IMR-90 (cell line): ENCODE results near the gene CNKSR3. TPM values are rescaled to one million over a fixed set of nuclear protein-coding genes. Genes with fewer than 3 reads are reported as not detected.

ENCODE experiments used
- ATAC-seq: fragments of 200-7000 bp; cut with Tn5 transposase; 2 replicates; pipeline ENCODE4 v1.9.1; 2020; ENCODE audit warnings: low read depth, mild to moderate bottlenecking, moderate library complexity
- BruUV-seq: library from RNA; stranded (reverse); fragments of 400-500 nt; replicated peaks from 2 replicates; lab custom pipeline; 2021; lab: Mats Ljungman, UMichigan
- CTCF ChIA-PET: fragments of 300-600 bp; formaldehyde crosslinking; extraction: SDS; loops from one replicate; lab custom pipeline; 2021; ENCODE audit warnings: antibody characterized with exemption; lab: Yijun Ruan, JAX
- POLR2A ChIA-PET: fragments of 300-600 bp; sonication (Branson Sonifier 250); formaldehyde crosslinking; loops from one replicate; lab custom pipeline; 2022; ENCODE audit warnings: antibody characterized with exemption; ENCODE audit not compliant: unreplicated experiment; lab: Charles Lee
- DNase-seq: peaks from one replicate; pipeline ENCODE4 v3.0.0; 2013
- H2AFZ ChIP-seq: replicated peaks from 2 replicates; pipeline ENCODE3; 2013; ENCODE audit warnings: low read length, mild to moderate bottlenecking; ENCODE audit not compliant: poor library complexity
- H2AK5ac ChIP-seq: 2 replicates; pipeline ENCODE4 v1.6.1; 2013; ENCODE audit warnings: low read depth, low read length, inconsistent platforms
- H2AK9ac ChIP-seq: replicated peaks from 2 replicates; pipeline ENCODE3; 2013; ENCODE audit warnings: mild to moderate bottlenecking, low read depth, low read length, moderate library complexity; ENCODE audit not compliant: poor library complexity
- H2BK120ac ChIP-seq: 2 replicates; pipeline ENCODE4 v1.6.1; 2013; ENCODE audit warnings: low read depth, low read length, inconsistent platforms
- H2BK15ac ChIP-seq: 3 replicates; pipeline ENCODE4 v1.6.1; 2013; ENCODE audit warnings: low read depth, low read length, inconsistent platforms
- H2BK20ac ChIP-seq: 2 replicates; pipeline ENCODE4 v1.6.1; 2013; ENCODE audit warnings: low read depth, mild to moderate bottlenecking, inconsistent platforms, low read length, moderate library complexity
- H2BK5ac ChIP-seq: 2 replicates; pipeline ENCODE4 v1.6.1; 2013; ENCODE audit warnings: mild to moderate bottlenecking, low read depth, low read length, inconsistent platforms; ENCODE audit not compliant: poor library complexity, severe bottlenecking
- H3K14ac ChIP-seq: replicated peaks from 2 replicates; pipeline ENCODE4 v1.6.1; 2013; ENCODE audit warnings: low read depth, low read length, inconsistent platforms
- H3K18ac ChIP-seq: 2 replicates; pipeline ENCODE4 v1.6.1; 2013; ENCODE audit warnings: low read depth, low read length, control low read depth
- H3K23ac ChIP-seq: 2 replicates; pipeline ENCODE4 v1.6.1; 2013; ENCODE audit warnings: low read depth, low read length, inconsistent platforms
- H3K27ac ChIP-seq: 2 replicates; pipeline ENCODE4 v1.5.1; 2013; ENCODE audit warnings: mild to moderate bottlenecking, control low read depth, low read length; ENCODE audit not compliant: insufficient read depth
- H3K27me3 ChIP-seq: 2 replicates; pipeline ENCODE4 v1.6.1; 2013; ENCODE audit warnings: low read length; ENCODE audit not compliant: control insufficient read depth, insufficient read depth
- H3K36me3 ChIP-seq: 2 replicates; pipeline ENCODE4 v1.6.1; 2013; ENCODE audit warnings: low read length, mixed read lengths; ENCODE audit not compliant: control insufficient read depth, insufficient read depth
- H3K4ac ChIP-seq: 2 replicates; pipeline ENCODE4 v1.6.1; 2013; ENCODE audit warnings: low read depth, low read length, inconsistent platforms
- H3K4me1 ChIP-seq: 2 replicates; pipeline ENCODE4 v1.6.1; 2013; ENCODE audit warnings: low read length, mixed read lengths; ENCODE audit not compliant: control insufficient read depth, insufficient read depth
- H3K4me2 ChIP-seq: 2 replicates; pipeline ENCODE4 v1.6.1; 2013; ENCODE audit warnings: low read depth, mild to moderate bottlenecking, control low read depth, low read length, moderate library complexity
- H3K4me3 ChIP-seq: 2 replicates; pipeline ENCODE4 v1.5.1; 2013; ENCODE audit warnings: low read depth, mild to moderate bottlenecking, control low read depth, low read length, moderate library complexity; ENCODE audit not compliant: insufficient read depth
- H3K56ac ChIP-seq: 2 replicates; pipeline ENCODE4 v1.6.1; 2013; ENCODE audit warnings: low read length, inconsistent platforms; ENCODE audit not compliant: insufficient read depth; ENCODE audit errors: extremely low read depth
- H3K79me1 ChIP-seq, 2 experiments: 2 replicates each; pipeline ENCODE4 v1.6.1; 2013; ENCODE audit warnings: low read length in 2 of 2, inconsistent platforms in 1 of 2, low read depth in 1 of 2
- H3K9ac ChIP-seq: 2 replicates; pipeline ENCODE4 v1.6.1; 2013; ENCODE audit warnings: low read depth, low read length, control low read depth
- H3K9me1 ChIP-seq: 2 replicates; pipeline ENCODE4 v1.6.1; 2013; ENCODE audit warnings: low read length, inconsistent platforms; ENCODE audit not compliant: insufficient read depth
- H3K9me3 ChIP-seq: 2 replicates; pipeline ENCODE4 v1.6.1; 2013; ENCODE audit warnings: low read length; ENCODE audit not compliant: control insufficient read depth, insufficient read depth
- H4K20me1 ChIP-seq: 2 replicates; pipeline ENCODE4 v1.6.1; 2013; ENCODE audit warnings: low read length, inconsistent platforms; ENCODE audit not compliant: insufficient read depth
- H4K5ac ChIP-seq: 2 replicates; pipeline ENCODE4 v1.6.1; 2013; ENCODE audit warnings: mild to moderate bottlenecking, low read depth, low read length, control low read depth
- H4K8ac ChIP-seq, 2 experiments: 2 replicates each; pipeline ENCODE4 v1.6.1; 2013; ENCODE audit warnings: low read depth in 2 of 2, low read length in 2 of 2, control low read depth in 1 of 2, inconsistent platforms in 1 of 2
- H4K91ac ChIP-seq: 2 replicates; pipeline ENCODE4 v1.6.1; 2013; ENCODE audit warnings: low read depth, low read length, inconsistent platforms; ENCODE audit not compliant: insufficient read depth
- BHLHE40 ChIP-seq: fragments of 150-350 bp; IDR thresholded peaks from 2 replicates; pipeline ENCODE4 v1.6.1; 2016; ENCODE audit warnings: mild to moderate bottlenecking, low read depth, low read length
- CEBPB ChIP-seq: IDR thresholded peaks from 2 replicates; pipeline ENCODE4 v1.6.1; 2012; ENCODE audit warnings: low read depth, low read length, improper control_type of control experiment
- CHD1 ChIP-seq: IDR thresholded peaks from 2 replicates; pipeline ENCODE4 v1.6.1; 2012; ENCODE audit warnings: low read depth, low read length, improper control_type of control experiment
- CTCF ChIP-seq: conservative IDR thresholded peaks from 2 replicates; pipeline ENCODE4 v1.5.1; 2012; ENCODE audit warnings: mild to moderate bottlenecking, low read depth, low read length, improper control_type of control experiment
- ELK1 ChIP-seq: fragments of 150-350 bp; IDR thresholded peaks from 2 replicates; pipeline ENCODE4 v1.6.1; 2016; ENCODE audit warnings: low read depth, mild to moderate bottlenecking, low read length, moderate library complexity, borderline replicate concordance
- FOS ChIP-seq: fragments of 150-350 bp; IDR thresholded peaks from 2 replicates; pipeline ENCODE4 v1.6.1; 2016; ENCODE audit warnings: low read depth, low read length
- MAFK ChIP-seq: IDR thresholded peaks from 2 replicates; pipeline ENCODE4 v1.6.1; 2012; ENCODE audit warnings: low read depth, low read length, improper control_type of control experiment
- MAZ ChIP-seq: IDR thresholded peaks from 2 replicates; pipeline ENCODE4 v1.6.1; 2012; ENCODE audit warnings: low read depth, mild to moderate bottlenecking, low read length, improper control_type of control experiment, moderate library complexity, borderline replicate concordance
- NFE2L2 ChIP-seq: fragments of 150-350 bp; IDR thresholded peaks from 2 replicates; pipeline ENCODE4 v1.6.1; 2016; ENCODE audit warnings: low read depth, mild to moderate bottlenecking, low read length
- POLR2A ChIP-seq: IDR thresholded peaks from 2 replicates; pipeline ENCODE4 v1.6.1; 2012; ENCODE audit warnings: mild to moderate bottlenecking, low read depth, low read length
- RAD21 ChIP-seq: IDR thresholded peaks from 2 replicates; pipeline ENCODE4 v1.6.1; 2012; ENCODE audit warnings: low read length, improper control_type of control experiment
- RCOR1 ChIP-seq: IDR thresholded peaks from 2 replicates; pipeline ENCODE4 v1.6.1; 2012; ENCODE audit warnings: mild to moderate bottlenecking, low read length, improper control_type of control experiment; ENCODE audit not compliant: insufficient replicate concordance
- RFX5 ChIP-seq: IDR thresholded peaks from 2 replicates; pipeline ENCODE4 v1.8.0; 2012; ENCODE audit warnings: low read depth, mild to moderate bottlenecking, low read length, moderate library complexity
- SMC3 ChIP-seq: fragments of 150-350 bp; IDR thresholded peaks from 2 replicates; pipeline ENCODE4 v1.6.1; 2016; ENCODE audit warnings: low read depth, mild to moderate bottlenecking, antibody characterized with exemption, low read length, moderate library complexity
- WGBS, 2 experiments: methylation state at CpG; one replicate each; pipeline versions ENCODE4 v1.1.5 to v1.1.7; 2013; ENCODE audit warnings: missing lambda C conversion rate in 2 of 2; ENCODE audit not compliant: insufficient read length in 1 of 2; ENCODE audit errors: extremely low coverage in 2 of 2; 5-methylcytosine and 5-hydroxymethylcytosine counted together
- dilution Hi-C: fragments of 300-500 bp; cut with HindIII; formaldehyde crosslinking; loops from one replicate; pipeline ENCODE4 v1.14.3; 2018; ENCODE audit warnings: low sequenced_read_pairs; ENCODE audit not compliant: unreplicated experiment
- in situ Hi-C: fragments of 300-500 bp; cut with MboI; formaldehyde crosslinking; loops from 3 replicates; pipeline ENCODE4 v1.14.3; 2019; ENCODE audit warnings: low sequenced_read_pairs, inconsistent platforms, mixed read lengths
- intact Hi-C: fragments of 100-400 bp; cut with micrococcal nuclease; formaldehyde crosslinking; loops from 2 replicates; pipeline ENCODE4 v1.10.0; 2022
- polyA plus RNA-seq, 3 experiments: library from polyadenylated mRNA; depleted of rRNA; stranded (reverse); fragments of >200 nt; gene quantifications; 2 replicates each; pipeline ENCODE4 v1.2.3, GENCODE V29; 2012; ENCODE audit warnings: low replicate concordance in 1 of 3
- total RNA-seq: library from RNA; depleted of rRNA; stranded (reverse); fragments of >200 nt; gene quantifications from 2 replicates; pipeline ENCODE4 v1.2.3, GENCODE V29; 2012
- TF ChIP-seq, protein P1 (sequence below): fragments of 150-350 bp; IDR thresholded peaks from 2 replicates; pipeline ENCODE4 v1.6.1; 2017; ENCODE audit warnings: mild to moderate bottlenecking, antibody characterized with exemption, low read length, low read depth

The CNKSR3 gene
- total and polyA plus RNA-seq, 2 of the 4 experiments (the other 2 are of a cell fraction): 6.7 to 15.8 TPM

GRCh38 chr6:154481521-154482013, 28.9 kb downstream of the CNKSR3 start:
- Histone ChIP-seq H3K9ac (no peak overlapping the region), H2AK5ac (peak overlapping the region; percentile 10; the same call in 1 of the 2 replicates), H3K18ac (peak overlapping the region; percentile 20; the same call in 1 of the 2 replicates), H3K79me1 (peaks cover 37 to 63% of the 10 kb centered on the region in 2 experiments), H3K14ac (no peak overlapping the region), H3K27me3 (no peaks in the 10 kb centered on the region), H3K4me3 (no peak overlapping the region), H4K5ac (no peak overlapping the region), H3K9me3 (no peaks in the 10 kb centered on the region), H2AFZ (no peak overlapping the region), H3K56ac (no peak overlapping the region), H3K4ac (no peak overlapping the region), H4K8ac (no peak overlapping the region), H3K36me3 (no peaks in the 10 kb centered on the region), H3K27ac (no peak overlapping the region), H2BK15ac (peak overlapping the region; percentile 21; the same call in 1 of the 3 replicates), H2BK20ac (no peak overlapping the region), H3K23ac (peak overlapping the region; percentile 54), H2BK5ac (no peak overlapping the region), H2BK120ac (no peak overlapping the region), H3K4me2 (no peak overlapping the region), H4K20me1 (no peaks in the 10 kb centered on the region), H3K4me1 (peaks cover 22% of the 10 kb centered on the region), H2AK9ac (no peak overlapping the region), H3K9me1 (peaks cover 26% of the 10 kb centered on the region), H4K91ac (peak overlapping the region; percentile 10; the same call in 1 of the 2 replicates)
- dilution Hi-C loops (no loop called here), intact Hi-C loops (no loop called here), in situ Hi-C loops (no loop called here)
- TF ChIP-seq, protein P1, sequence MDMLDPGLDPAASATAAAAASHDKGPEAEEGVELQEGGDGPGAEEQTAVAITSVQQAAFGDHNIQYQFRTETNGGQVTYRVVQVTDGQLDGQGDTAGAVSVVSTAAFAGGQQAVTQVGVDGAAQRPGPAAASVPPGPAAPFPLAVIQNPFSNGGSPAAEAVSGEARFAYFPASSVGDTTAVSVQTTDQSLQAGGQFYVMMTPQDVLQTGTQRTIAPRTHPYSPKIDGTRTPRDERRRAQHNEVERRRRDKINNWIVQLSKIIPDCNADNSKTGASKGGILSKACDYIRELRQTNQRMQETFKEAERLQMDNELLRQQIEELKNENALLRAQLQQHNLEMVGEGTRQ: no peak
- no peak for TF ChIP-seq CEBPB
- no peak for TF ChIP-seq MAZ
- TF ChIP-seq RAD21: no peak
- no peak for TF ChIP-seq MAFK
- no peak for TF ChIP-seq ELK1
- TF ChIP-seq FOS: no peak
- TF ChIP-seq SMC3: no peak
- TF ChIP-seq POLR2A: no peak
- TF ChIP-seq CTCF: no peak
- no peak for TF ChIP-seq BHLHE40
- TF ChIP-seq RFX5: no peak
- no peak for TF ChIP-seq RCOR1
- TF ChIP-seq NFE2L2: no peak
- TF ChIP-seq CHD1: no peak
- ChIA-PET CTCF (no interaction called here), POLR2A (no interaction called here)
- no TSS peak for BruUV-seq
- WGBS, 2 experiments: no CpG with 5 or more reads among the region's 3 CpGs
- no peak for DNase-seq
- ATAC-seq: no peak
